Activated T-cell treated with anti-CD3 and anti-CD28 coated beads, Interleukin-2, amount 50 U/mL, for 1 hour (primary cell): ENCODE data around the gene PTPRM.

Experiments used
- DNase-seq: peaks from one replicate; pipeline ENCODE4 v3.0.0-alpha.2; 2020

The PTPRM gene

GRCh38 chr18:8208716-8209115 lies 641.6 kb downstream of the PTPRM start:
- no peak for DNase-seq

DNA sequence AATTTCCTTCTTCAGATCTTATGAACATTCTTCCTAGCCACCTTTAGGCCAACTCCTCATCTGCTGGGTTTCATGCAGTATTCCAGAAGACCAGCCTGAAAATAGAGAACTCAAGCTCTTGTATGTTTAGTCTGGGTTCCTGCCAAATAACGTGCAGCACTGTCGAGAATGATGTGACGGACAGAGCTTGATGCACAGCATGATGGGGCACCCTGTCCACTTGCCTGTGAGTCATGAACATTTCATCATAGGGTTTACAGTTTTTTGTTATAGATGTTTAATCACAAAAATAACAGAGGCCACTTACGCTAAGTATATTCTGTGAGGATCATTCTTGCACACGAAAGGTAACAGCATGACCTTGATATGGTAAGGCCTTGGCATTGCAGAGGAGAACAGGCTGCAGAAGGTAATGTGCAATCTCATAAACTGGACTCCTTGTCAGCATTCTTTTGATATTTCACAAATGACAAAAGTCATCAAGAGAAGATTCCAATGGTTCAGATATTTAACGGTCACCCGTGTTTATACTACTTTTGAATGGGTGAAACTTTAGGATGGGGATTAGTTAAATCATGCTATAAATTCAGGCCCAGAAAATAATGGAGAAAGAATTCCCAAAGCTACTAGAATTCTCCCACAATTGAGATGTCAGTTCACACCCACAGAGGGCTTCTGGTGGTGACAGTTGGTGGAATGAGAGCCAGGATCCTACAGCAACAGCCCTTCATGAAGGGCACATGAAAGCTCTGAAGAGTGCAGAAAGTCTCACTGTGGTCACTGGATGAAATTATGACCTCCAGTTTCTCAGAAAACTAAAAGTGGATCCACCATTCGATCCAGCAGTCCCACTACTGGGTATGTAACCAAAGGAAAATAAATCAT lies 646.0 kb downstream of the PTPRM start:
- DNase-seq, result no peak

GRCh38 chr18:8215741-8216140 lies 648.6 kb downstream of the PTPRM start:
- no peak for DNase-seq

GRCh38 chr18:8217051-8217564 lies 650.0 kb downstream of the PTPRM start:
- DNase-seq, result no peak

GRCh38 chr18:8218197-8218596 lies 651.1 kb downstream of the PTPRM start:
- no peak for DNase-seq

GRCh38 chr18:8221452-8221851 lies 654.3 kb downstream of the PTPRM start:
- DNase-seq, result no peak

DNA sequence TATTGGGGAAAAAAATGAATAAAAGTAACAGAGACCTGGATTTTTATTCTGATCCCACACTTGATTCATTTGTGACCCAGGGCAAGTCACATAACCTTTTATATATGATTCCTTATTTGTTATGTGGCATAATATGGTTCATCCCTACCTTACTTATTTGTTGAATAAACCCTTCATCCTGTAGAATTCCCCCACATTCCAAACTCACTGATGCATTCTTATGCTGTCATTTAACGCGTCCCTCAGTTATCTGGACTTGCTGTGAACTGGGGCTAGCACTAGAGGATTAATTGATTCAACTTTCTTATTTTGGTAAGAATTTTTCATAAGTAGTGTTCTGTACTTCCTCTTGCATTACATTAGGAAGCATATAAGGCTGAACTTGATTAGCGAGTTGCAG lies 657.5 kb downstream of the PTPRM start:
- no peak for DNase-seq

GRCh38 chr18:8229040-8229439 lies 661.9 kb downstream of the PTPRM start:
- DNase-seq, result no peak

DNA sequence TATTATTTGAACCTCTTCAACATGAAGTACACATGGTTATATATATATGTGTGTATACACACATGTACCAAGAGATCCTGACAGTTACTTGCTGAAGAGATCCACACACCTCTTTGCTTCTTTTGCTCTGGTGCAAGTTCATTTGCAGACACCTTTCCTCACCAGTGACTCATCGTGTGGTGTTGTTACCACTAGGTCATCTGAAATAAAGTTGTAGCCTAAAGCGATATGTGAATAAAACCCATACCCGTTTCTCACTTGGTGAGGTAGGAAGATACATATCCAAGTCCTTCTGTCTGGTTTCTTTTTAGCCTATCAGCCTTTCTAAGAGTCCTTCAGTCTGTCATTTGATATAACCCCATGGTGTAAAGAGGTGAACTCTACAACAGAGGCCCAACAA lies 662.7 kb downstream of the PTPRM start:
- DNase-seq, result no peak

- no peak for DNase-seq
Observed at GRCh38 chr18:8231316-8231715, 664.2 kb downstream of the PTPRM start.

DNA sequence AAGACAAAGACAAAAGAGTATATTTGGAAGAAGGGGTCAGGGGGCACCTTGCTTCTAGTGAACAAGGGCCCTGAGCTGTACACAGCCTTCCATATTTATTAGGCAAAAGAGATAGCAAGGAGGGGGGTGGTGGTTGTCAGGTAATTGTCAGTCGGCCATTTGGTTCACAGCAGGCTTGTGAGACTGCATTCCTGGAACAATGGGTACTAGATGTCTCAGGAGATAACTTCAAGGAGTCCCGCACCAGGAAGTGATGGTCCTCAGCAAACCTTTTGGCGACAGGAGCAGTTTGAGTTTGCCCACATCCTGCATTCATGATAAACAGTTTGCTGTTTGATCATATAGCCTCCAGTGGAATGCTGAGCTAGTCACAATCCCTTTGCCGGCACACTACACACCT lies 665.7 kb downstream of the PTPRM start:
- DNase-seq, result no peak

DNA sequence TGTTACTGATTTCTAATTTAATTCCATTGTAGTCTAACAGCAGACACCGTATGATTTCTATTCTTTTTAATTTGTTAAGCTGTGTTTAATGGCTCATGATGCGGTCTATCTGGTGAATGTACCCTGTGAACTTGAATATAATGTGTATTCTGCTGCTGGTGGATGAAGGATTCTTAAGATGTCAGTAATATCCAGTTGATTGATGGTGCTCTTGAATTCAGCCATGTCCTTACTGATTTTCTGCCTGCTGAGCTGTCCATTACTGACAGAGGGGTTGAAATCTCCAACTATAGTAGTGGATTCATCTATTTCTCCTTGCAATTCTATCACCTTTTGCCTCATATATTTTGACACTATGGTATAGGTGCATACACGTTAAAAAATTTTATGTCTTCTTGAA lies 668.8 kb downstream of the PTPRM start:
- DNase-seq, result no peak

DNA sequence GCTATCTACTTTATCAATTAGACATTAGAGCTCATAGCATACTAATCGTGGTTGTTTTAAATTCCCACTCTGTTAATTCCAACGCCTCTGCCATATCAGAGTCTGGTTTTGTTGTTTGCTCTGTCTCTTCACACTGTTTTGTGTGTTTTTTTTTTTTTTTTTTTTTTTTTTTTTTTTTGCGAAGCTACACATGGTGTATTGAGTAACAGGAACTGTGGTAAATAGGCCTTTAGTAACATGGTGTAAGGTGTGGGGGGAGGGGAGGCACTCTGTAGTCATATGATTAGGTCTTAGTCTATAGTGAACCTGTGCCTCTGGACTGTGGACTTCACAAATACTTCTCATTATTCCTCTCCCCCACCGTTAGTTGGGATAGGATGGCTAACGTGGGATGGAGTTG lies 671.4 kb downstream of the PTPRM start:
- no peak for DNase-seq

DNA sequence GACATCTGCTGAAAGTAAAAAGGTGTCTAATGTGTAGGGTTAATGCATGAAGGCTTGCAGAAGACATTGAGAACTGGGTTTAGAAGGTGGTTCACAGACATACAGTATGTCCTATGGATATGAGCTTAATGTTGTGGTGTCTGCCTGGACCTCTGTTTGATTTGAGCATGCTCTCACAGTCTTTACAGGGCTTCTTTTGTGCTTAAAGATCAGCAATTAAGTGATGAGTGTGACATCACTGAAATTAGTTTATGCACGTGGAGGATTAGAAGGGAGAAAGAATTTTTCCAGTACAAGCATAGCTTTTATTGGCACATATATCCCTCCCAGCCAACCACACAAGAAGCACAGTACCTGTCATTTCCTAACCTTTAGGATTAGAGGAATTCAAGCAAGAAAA lies 674.6 kb downstream of the PTPRM start:
- DNase-seq, result no peak

GRCh38 chr18:8242151-8242696 lies 675.1 kb downstream of the PTPRM start:
- no peak for DNase-seq

DNA sequence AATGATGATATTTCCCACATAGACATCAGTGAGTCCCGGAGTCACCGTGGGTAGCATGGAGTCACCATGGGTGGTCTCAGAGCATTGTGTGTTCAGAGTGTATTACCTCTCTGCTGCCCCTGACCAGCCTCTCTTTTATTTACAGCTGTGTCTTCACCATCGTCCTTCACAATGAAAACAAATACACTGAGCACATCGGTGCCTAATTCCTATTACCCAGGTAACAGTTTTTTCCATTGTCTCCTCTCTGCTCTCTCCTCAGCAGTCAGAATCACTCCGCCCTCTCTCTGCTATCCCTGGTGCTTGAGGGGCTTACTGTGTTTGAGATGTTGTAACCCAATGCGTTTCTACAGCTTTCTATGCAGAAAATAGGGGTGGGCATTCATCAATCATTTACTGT lies 680.6 kb downstream of the PTPRM start:
- DNase-seq, result no peak

- DNase-seq, result no peak
Observed at GRCh38 chr18:8248576-8248975, 681.5 kb downstream of the PTPRM start.

GRCh38 chr18:8249811-8250210 lies 682.7 kb downstream of the PTPRM start:
- no peak for DNase-seq

DNA sequence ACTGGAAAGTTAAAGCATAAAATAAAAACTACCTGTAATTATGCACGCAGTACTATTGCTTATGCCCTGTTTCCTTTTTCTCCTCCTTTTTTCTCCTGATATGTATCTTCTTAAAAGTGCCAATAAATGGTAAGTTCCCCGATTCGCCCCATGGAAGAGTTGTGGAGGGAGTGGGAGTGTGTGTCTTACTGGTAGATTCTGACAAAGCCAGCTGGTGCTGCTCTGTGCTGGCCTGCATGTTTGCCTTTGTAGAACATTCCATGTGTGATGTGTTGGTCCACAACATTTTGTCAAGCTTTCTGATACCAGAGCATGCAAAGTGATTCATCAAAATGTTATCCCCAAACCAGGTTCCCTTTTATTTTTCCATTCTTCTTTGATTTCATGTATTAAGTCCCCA lies 685.3 kb downstream of the PTPRM start:
- no peak for DNase-seq

DNA sequence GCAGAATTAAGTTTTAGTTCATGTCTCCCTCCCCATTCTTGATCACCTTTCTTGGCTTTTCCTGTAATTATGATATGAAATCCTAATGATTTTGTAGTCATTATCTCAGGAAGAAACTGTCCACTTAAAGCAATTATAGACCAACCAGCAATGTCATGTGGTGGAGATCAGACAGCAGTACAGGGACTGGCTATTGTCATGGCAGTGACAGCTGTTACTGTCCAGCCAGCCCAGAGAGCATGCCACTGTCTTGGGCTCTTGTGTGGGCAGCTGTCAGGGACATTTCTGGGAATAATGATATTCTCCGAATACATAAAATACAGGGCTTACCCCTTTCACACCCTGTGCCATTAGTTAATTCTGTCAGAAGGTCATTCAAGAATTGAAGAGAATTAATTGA lies 686.8 kb downstream of the PTPRM start:
- no peak for DNase-seq

DNA sequence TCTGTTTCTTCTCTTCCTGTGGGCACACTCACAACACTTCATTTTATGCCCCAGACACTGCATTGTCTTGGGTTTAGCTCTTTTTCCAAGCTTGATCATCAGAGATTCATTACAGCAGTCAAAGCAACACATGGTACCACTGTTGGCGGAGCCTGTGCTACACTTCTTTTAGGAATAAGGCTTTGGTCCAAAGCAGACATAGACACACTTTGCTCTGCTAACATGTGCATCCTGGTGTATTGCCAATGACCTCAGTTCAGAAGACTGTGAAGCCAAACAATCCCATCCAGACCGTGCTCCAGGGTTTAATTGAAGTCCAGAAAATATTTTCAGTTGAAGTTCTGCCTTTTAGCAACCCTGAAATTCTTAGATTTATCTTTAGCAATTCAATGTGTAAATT lies 687.5 kb downstream of the PTPRM start:
- no peak for DNase-seq

- no peak for DNase-seq
Observed at GRCh38 chr18:8257851-8258434, 690.8 kb downstream of the PTPRM start.

DNA sequence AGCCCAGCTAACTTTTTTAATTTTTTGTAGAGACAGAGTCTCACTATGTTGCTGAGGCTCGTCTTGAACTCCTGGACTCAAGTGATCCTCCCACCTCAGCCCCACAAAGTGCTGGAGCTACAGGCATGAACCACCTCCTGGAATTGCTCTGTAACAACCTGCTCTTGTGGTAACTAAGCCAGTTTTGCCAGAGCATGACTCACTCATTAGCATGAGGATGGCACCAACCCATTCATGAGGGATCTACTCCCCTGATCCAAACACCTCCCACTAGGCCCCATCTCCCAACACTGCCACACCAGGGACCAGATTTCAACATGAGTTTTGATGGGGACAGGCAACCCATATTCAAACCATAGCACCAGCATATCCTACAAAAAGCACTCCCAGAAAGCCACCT lies 693.2 kb downstream of the PTPRM start:
- DNase-seq, result no peak

DNA sequence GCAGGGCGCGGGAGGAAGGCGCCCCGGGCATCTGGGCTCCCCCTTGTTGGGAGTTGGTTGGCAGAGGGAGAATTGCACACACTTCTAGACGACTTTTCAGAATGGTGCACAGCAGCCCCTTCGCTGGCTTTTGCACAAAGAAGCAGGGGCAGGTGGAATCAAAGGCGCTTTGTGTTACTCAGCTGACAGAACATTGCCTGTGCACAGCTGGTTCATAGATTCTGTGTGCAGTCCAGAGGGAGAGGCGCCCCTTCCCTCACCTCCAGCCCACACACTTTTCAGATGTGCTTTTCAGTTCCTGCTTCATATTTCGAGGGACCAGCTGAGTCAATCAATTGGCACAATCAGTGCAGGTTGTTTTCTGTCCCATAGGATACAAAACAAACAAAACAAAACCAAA lies 693.7 kb downstream of the PTPRM start:
- no peak for DNase-seq
